NCI-H146 treated with DMSO at 0.1 percent for 48 hours (cell line): Measurements from ENCODE around the gene KRTAP12-1.
"Not testable (repeated sequence)": the region's sequence is repeated elsewhere in the genome, so short reads cannot be mapped to it uniquely, and the experiment has no call there.

Experiments
- DNase-seq: peaks from one replicate; lab custom pipeline; 2025; ENCODE audit not compliant: unreplicated experiment; lab: John Stamatoyannopoulos, UW

The KRTAP12-1 gene

GRCh38 chr21:44699502-44700001, 17.6 kb upstream of the KRTAP12-1 start:
- DNase-seq = no peak

GRCh38 chr21:44697811-44698734, 16.1 kb upstream of the KRTAP12-1 start:
- DNase-seq = no peak

GRCh38 chr21:44697172-44697810, 15.3 kb upstream of the KRTAP12-1 start, which contains the start of gene KRTAP10-12:
Gene KRTAP10-12, plus strand, starts transcription at chr21:44697172. Its CDS starts 30 bp downstream, at chr21:44697202.
- DNase-seq = peak; percentile 2

DNA sequence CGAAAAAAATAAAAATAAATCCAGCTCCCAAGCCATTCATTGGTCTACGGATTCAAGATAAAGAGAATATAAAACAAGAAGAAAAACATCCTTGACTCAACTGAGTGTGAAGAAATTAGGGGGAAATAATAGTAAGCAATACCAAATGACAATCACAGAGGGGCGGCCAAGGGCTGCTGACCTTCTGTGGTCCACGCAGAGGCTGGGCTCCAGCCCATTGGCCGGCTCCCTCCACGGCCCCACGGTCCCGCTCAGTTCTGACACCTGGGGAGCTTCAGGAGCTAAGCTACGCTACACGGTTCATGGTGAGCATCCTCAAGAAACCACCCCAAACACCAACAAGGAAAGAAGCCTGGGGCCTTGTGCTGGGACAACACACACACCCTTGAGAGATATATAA, 14.6 kb upstream of the KRTAP12-1 start:
- no peak for DNase-seq

GRCh38 chr21:44695641-44696040, 13.7 kb upstream of the KRTAP12-1 start:
- no peak for DNase-seq

DNA sequence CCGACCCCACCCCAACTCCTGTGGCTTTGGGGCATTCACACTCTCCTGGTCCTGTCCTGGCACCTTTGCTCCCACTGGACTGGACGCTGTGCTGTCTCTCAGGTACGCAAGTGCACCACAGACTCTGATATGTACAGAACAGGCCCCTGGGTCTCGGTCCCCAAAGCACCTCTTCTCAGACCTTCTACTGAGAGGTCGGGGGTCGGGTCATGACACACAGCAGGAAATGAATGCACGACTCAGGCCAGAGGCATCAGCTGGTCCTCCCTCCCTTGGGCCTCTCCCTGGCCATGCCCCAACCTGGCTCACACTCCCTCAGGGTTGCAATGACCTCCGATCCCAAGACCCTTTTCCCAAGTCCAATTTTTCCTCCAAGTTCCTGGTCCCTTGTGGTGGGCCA, 13.2 kb upstream of the KRTAP12-1 start:
- DNase-seq = no peak

DNA sequence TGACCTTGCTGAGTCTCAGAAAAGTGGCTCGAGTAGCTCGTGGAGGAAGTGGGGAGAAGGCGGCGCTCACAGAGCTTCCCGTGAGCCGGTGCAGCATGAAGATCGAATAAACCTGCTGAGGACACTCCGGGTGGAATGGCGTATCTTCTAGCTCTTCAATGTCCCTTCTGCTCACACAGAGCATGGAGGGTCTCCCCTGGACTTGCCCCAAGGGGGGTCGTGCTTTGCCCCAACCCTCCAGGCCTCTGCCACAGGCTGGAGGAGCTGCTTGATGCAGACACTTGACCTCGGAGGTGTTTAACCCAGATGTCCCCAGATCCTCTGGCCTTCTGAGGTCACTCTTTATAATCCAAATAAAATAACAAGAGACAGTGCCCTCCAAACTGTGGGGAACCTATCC, 12.8 kb upstream of the KRTAP12-1 start:
- DNase-seq = no peak

GRCh38 chr21:44692798-44693512, 11.0 kb upstream of the KRTAP12-1 start:
- no peak for DNase-seq

GRCh38 chr21:44691686-44692085, 9.7 kb upstream of the KRTAP12-1 start:
- DNase-seq = no peak

DNA sequence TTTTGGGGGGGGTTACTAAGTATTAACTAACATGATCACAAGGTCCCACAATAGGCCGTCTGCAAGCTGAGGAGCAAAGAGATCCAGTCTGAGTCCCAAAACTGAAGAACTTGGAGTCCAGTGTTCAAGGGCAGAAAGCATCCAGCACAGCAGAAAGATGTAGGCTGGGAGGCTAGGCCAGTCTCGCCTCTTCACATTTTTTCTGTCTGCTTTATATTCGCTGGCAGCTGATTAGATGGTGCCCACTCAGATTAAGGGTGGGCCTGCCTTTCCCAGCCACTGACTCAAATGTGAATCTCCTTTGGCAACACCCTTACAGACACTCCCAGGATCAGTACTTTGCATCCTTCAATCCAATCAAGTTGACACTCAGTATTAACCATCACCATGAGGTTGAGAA, 7.8 kb upstream of the KRTAP12-1 start:
- DNase-seq = not testable (repeated sequence)

- DNase-seq = no peak
These were observed 5.7 kb upstream of the KRTAP12-1 start for GRCh38 chr21:44687671-44688070.

DNA sequence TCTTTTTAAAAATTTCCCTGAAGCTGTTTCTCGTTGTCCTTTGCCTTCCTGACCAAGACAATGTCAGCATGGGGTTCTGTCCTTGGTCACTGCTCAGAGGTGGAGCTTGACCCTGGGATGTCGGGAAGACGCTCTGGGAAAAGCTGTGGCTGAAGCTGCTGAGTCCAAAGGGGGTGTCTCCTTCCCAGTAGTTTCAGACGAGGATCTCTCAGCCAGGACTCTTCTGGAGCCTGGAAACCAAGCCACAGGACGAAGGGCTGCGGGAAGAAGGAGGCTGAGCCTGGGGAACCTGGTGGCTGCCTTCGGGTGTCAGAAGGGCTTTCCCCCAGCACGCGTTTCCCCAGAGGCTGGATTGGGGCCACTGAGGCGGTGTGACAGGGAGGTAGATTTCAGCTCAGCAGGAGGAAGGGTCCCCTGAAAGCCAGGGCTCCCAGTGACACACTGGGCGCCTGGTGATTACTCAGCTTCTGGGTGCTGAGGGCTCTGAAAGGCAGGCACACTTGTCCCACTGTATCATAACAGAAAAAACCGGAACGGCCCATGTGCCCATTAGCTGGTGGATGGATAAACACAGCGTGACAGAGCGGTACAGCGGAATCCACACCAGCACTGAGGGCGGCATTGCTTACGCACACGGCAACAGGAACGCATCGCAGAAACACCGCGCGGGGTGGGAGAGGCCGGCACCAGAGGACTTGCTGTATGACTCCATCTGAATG, 5.0 kb upstream of the KRTAP12-1 start:
- no peak for DNase-seq

DNA sequence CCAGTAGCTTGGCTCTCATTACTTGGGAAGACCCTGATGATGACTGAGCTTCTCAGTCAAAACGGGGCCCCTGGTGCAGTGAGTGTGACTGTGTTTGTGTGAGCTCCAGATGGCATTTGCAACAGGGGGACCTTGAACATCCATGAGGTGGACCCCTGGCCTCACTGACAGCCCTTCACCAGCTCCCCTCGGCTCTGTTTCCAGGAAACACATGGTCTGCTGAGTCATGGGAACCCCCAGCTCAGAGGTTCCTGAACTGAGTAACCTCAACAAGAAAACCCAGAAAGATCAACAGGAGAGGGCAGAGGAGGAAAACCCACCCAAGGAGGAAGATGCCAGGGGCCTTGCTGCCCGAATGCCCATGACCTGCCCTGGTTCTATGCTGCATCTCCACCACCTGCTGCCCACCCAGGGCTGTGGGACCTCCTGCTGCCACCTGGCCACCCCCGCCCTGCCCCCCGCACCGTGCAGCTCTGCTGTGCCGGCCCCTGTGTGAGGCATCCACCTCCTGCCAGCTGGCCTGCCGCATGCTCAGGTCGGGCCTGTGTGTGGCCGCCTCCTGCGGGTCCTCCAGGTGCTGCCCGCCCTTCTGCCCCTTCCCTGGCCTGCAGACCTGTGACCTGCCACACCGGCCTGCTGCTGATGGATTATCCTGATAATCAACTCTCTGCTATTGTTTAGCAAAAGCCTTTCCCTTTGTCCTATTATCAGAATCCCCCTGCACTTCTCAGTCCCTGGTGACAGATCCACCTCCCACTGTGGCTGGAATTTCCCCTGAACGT, 4.2 kb upstream of the KRTAP12-1 start:
- DNase-seq = peak; percentile 26

DNA sequence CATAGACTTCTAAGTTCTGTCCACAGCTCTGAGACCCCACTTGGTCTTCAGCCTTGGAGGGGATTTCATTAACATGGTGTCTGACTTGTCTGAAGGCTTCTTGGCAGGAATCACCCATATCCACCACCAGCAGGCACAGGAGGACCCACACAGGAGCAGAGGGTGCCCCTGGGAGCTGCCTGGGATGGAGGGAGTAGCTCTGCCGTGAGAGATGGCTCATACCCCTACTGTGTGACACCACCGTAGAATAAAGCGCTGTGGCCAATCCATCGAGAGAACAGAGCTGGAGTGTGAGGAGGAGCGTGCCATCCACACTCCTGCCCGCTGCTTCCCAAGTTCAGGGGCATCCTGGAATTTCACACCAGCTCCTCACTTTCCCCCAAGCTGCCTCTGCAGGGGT, 3.1 kb upstream of the KRTAP12-1 start:
- DNase-seq = not testable (repeated sequence)

DNA sequence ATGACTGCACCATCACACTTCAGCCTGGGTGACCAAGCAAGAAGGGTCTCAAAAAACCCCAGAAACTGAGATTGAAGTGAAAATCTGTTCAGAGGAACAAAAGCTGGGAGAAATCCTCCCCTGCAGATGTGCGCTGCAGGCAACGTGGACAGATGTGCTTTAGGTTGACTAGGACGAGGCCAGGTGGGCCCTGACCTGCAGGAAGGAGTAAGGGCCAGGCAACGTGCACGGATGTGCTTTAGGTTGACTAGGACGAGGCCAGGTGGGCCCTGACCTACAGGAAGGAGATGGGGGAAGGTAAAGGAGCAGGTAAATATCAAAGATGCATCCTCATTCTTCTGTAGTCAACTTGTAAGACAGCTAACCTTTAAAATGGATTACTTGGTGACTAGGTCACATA, 2.5 kb upstream of the KRTAP12-1 start:
- DNase-seq = no peak

DNA sequence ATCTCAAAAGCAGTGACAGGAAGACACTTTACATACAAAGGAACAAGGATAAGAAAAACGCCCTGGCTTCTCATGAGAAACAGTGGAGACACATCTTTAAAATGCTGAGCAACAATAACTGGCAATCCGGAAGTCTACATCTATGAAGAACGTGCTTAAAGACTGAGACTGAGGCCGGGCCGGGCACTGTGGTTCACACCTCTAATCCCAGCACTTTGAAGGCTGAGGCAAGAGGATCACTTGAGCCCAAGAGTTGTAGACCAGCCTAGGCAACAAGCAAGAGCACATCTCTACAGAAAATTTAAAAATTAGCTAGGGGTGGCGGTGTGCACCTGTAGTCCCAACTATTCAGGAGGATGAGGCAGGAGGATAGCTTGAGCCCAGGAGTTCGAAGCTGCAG, 2.1 kb upstream of the KRTAP12-1 start:
- DNase-seq = no peak

- DNase-seq = no peak
These were observed 703 bp upstream of the KRTAP12-1 start for GRCh38 chr21:44682580-44683151.

- DNase-seq = no peak
These were observed 811 bp downstream of the KRTAP12-1 start for GRCh38 chr21:44681152-44681551.

- DNase-seq = no peak
These were observed 4.1 kb downstream of the KRTAP12-1 start for GRCh38 chr21:44677881-44678280.

GRCh38 chr21:44671911-44672310, 10.1 kb downstream of the KRTAP12-1 start:
- no peak for DNase-seq
